ENCODE data around the gene SPC24.

Gene SPC24

GRCh38 chr19:11197291-11198174, 42.0 kb upstream of the SPC24 start, which contains the start of gene KANK2:
TSS of gene KANK2 (minus strand) at chr19:11197545. CDS start at chr19:11194511, 3,034 bp downstream.
- Mint-ChIP-seq H3K4me3 (peak within 1 kb of the TSS; percentile 71 to 77), H3K9me3 (no peaks in the 10 kb centered on the region), H3K27ac (no peak within 1 kb of the TSS), H3K36me3 (ENCODE audit: insufficient read depth) (no peaks in the 10 kb centered on the region), H3K27me3 (peaks cover 6 to 12% of the 10 kb centered on the region in 2 donors), H3K4me1 (ENCODE audit: low read depth in 2 of 2) (peaks cover 0 to 4% of the 10 kb centered on the region in 2 donors)
- DNase-seq = peak; percentile 62 to 70 (median 70)
- ATAC-seq (replicated peaks) = peak; percentile 92

GRCh38 chr19:11196406-11197287, 41.1 kb upstream of the SPC24 start:
- Mint-ChIP-seq H3K27me3 (peaks cover 6 to 12% of the 10 kb centered on the region in 2 donors), H3K9me3 (no peaks in the 10 kb centered on the region), H3K4me3 (peak overlapping the region; percentile 71 to 77), H3K4me1 (ENCODE audit: low read depth in 2 of 2) (peaks cover 0 to 4% of the 10 kb centered on the region in 2 donors), H3K27ac (no peak overlapping the region), H3K36me3 (ENCODE audit: insufficient read depth) (no peaks in the 10 kb centered on the region)
- ATAC-seq (replicated peaks) (no peak), DNase-seq (no peak)

- Mint-ChIP-seq H3K4me1 (ENCODE audit: low read depth in 2 of 2) (peaks cover 0 to 4% of the 10 kb centered on the region in 2 donors), H3K27me3 (peaks cover 6 to 12% of the 10 kb centered on the region in 2 donors), H3K9me3 (no peaks in the 10 kb centered on the region), H3K36me3 (ENCODE audit: insufficient read depth) (no peaks in the 10 kb centered on the region), H3K4me3 (peak overlapping the region in 1 of 2 donors; percentile 77), H3K27ac (peak overlapping the region in 1 of 2 donors; percentile 36)
- DNase-seq = no peak
- no peak for ATAC-seq (replicated peaks)
Measured at GRCh38 chr19:11195681-11196080, 40.1 kb upstream of the SPC24 start.

- H3K27me3 Mint-ChIP-seq = peaks cover 6 to 12% of the 10 kb centered on the region in 2 donors
- peak overlapping the region in 1 of 2 donors; percentile 36 for H3K27ac Mint-ChIP-seq
- peaks cover 0 to 4% of the 10 kb centered on the region in 2 donors for H3K4me1 Mint-ChIP-seq (ENCODE audit: low read depth in 2 of 2)
- DNase-seq (no peak), ATAC-seq (replicated peaks) (no peak)
- no peaks in the 10 kb centered on the region for H3K9me3 Mint-ChIP-seq
- no peak overlapping the region for H3K4me3 Mint-ChIP-seq
- no peaks in the 10 kb centered on the region for H3K36me3 Mint-ChIP-seq (ENCODE audit: insufficient read depth)
Measured at GRCh38 chr19:11194656-11195558, 39.3 kb upstream of the SPC24 start.

GRCh38 chr19:11194173-11194572, 38.6 kb upstream of the SPC24 start:
- H3K4me1 Mint-ChIP-seq (ENCODE audit: low read depth in 2 of 2) = peaks cover 0 to 4% of the 10 kb centered on the region in 2 donors
- H3K27ac Mint-ChIP-seq = no peak overlapping the region
- no peak overlapping the region for H3K4me3 Mint-ChIP-seq
- H3K9me3 Mint-ChIP-seq = no peaks in the 10 kb centered on the region
- peaks cover 6 to 12% of the 10 kb centered on the region in 2 donors for H3K27me3 Mint-ChIP-seq
- no peak for DNase-seq
- no peak for ATAC-seq (replicated peaks)
- no peaks in the 10 kb centered on the region for H3K36me3 Mint-ChIP-seq (ENCODE audit: insufficient read depth)

- ATAC-seq (replicated peaks) (no peak), DNase-seq (no peak)
- no peak overlapping the region for H3K4me3 Mint-ChIP-seq
- peaks cover 0 to 4% of the 10 kb centered on the region in 2 donors for H3K4me1 Mint-ChIP-seq (ENCODE audit: low read depth in 2 of 2)
- no peaks in the 10 kb centered on the region for H3K36me3 Mint-ChIP-seq (ENCODE audit: insufficient read depth)
- H3K27me3 Mint-ChIP-seq = peaks cover 6 to 12% of the 10 kb centered on the region in 2 donors
- no peaks in the 10 kb centered on the region for H3K9me3 Mint-ChIP-seq
- H3K27ac Mint-ChIP-seq = no peak overlapping the region
Measured at GRCh38 chr19:11192957-11193939, 37.7 kb upstream of the SPC24 start.

GRCh38 chr19:11191934-11192333, 36.4 kb upstream of the SPC24 start:
- no peaks in the 10 kb centered on the region for H3K9me3 Mint-ChIP-seq
- no peaks in the 10 kb centered on the region for H3K36me3 Mint-ChIP-seq (ENCODE audit: insufficient read depth)
- no peak for DNase-seq

GRCh38 chr19:11191273-11191755, 35.7 kb upstream of the SPC24 start:
- ATAC-seq (replicated peaks) (no peak), DNase-seq (no peak)
- peaks cover 0 to under 1% of the 10 kb centered on the region in 2 donors for H3K4me1 Mint-ChIP-seq (ENCODE audit: low read depth in 2 of 2)
- peaks cover 5 to 6% of the 10 kb centered on the region in 2 donors for H3K27me3 Mint-ChIP-seq
- H3K4me3 Mint-ChIP-seq = no peak overlapping the region
- H3K9me3 Mint-ChIP-seq = no peaks in the 10 kb centered on the region
- H3K27ac Mint-ChIP-seq = no peak overlapping the region
- H3K36me3 Mint-ChIP-seq (ENCODE audit: insufficient read depth) = no peaks in the 10 kb centered on the region

More at GRCh38 chr19:11191934-11192333, 36.4 kb upstream of the SPC24 start:
- Mint-ChIP-seq H3K27me3 (peaks cover 6 to 11% of the 10 kb centered on the region in 2 donors), H3K27ac (no peak overlapping the region), H3K4me1 (ENCODE audit: low read depth in 2 of 2) (peaks cover 0 to 4% of the 10 kb centered on the region in 2 donors), H3K4me3 (no peak overlapping the region)
- no peak for ATAC-seq (replicated peaks)

GRCh38 chr19:11190501-11190900, 34.9 kb upstream of the SPC24 start:
- no peak for ATAC-seq (replicated peaks)
- H3K4me1 Mint-ChIP-seq (ENCODE audit: low read depth in 2 of 2) = no peaks in the 10 kb centered on the region
- DNase-seq = no peak

GRCh38 chr19:11187441-11187840, 31.9 kb upstream of the SPC24 start:
- ATAC-seq (replicated peaks) = no peak
- H3K4me1 Mint-ChIP-seq (ENCODE audit: low read depth in 2 of 2) = no peaks in the 10 kb centered on the region
- no peak for DNase-seq
- H3K9me3 Mint-ChIP-seq = no peaks in the 10 kb centered on the region
- H3K4me3 Mint-ChIP-seq = no peak overlapping the region
- no peaks in the 10 kb centered on the region for H3K36me3 Mint-ChIP-seq (ENCODE audit: insufficient read depth)
- no peaks in the 10 kb centered on the region for H3K27me3 Mint-ChIP-seq
- no peak overlapping the region for H3K27ac Mint-ChIP-seq

More at GRCh38 chr19:11190501-11190900, 34.9 kb upstream of the SPC24 start:
- no peaks in the 10 kb centered on the region for H3K36me3 Mint-ChIP-seq (ENCODE audit: insufficient read depth)
- H3K27me3 Mint-ChIP-seq = peaks cover 0 to 2% of the 10 kb centered on the region in 2 donors
- H3K9me3 Mint-ChIP-seq = no peaks in the 10 kb centered on the region
- H3K27ac Mint-ChIP-seq = no peak overlapping the region
- no peak overlapping the region for H3K4me3 Mint-ChIP-seq

- Mint-ChIP-seq H3K27me3 (peaks cover 0 to 1% of the 10 kb centered on the region in 2 donors), H3K27ac (no peak overlapping the region)
- DNase-seq = no peak
Measured at GRCh38 chr19:11182994-11183393, 27.4 kb upstream of the SPC24 start.

More at GRCh38 chr19:11182994-11183393, 27.4 kb upstream of the SPC24 start:
- Mint-ChIP-seq H3K4me1 (ENCODE audit: low read depth in 2 of 2) (peaks cover 0 to 3% of the 10 kb centered on the region in 2 donors), H3K4me3 (no peak overlapping the region), H3K9me3 (no peaks in the 10 kb centered on the region), H3K36me3 (ENCODE audit: insufficient read depth) (no peaks in the 10 kb centered on the region)
- no peak for ATAC-seq (replicated peaks)
